Panc1 (cell line): ENCODE data around the gene SEC16A. TPM values are rescaled to one million over a fixed set of nuclear protein-coding genes. Genes with fewer than 3 reads are reported as not detected.

Experiments
- ATAC-seq: fragments of 200-7000 bp; cut with Tn5 transposase; 2 replicates; pipeline ENCODE4 v1.9.1; 2020; ENCODE audit warnings: mild to moderate bottlenecking, moderate library complexity
- BruUV-seq: library from RNA; stranded (reverse); fragments of 400-500 nt; replicated peaks from 2 replicates; lab custom pipeline; 2021; lab: Mats Ljungman, UMichigan
- CTCF ChIA-PET: fragments of 300-600 bp; sonication (Branson Sonifier 250); formaldehyde crosslinking; loops from one replicate; lab custom pipeline; 2022; ENCODE audit warnings: antibody characterized with exemption; lab: Charles Lee
- POLR2A ChIA-PET: fragments of 300-600 bp; sonication (Branson Sonifier 250); formaldehyde crosslinking; loops from one replicate; lab custom pipeline; 2022; ENCODE audit warnings: antibody characterized with exemption; lab: Charles Lee
- DNase-seq: peaks from one replicate; pipeline ENCODE4 v3.0.0-alpha.2; 2010; ENCODE audit warnings: low read depth, low spot score
- H3K27ac ChIP-seq: 2 replicates; pipeline ENCODE4 v1.5.1; 2011; ENCODE audit warnings: mild to moderate bottlenecking, low read length, inconsistent platforms
- H3K27me3 ChIP-seq: fragments of 200-500 bp; sonication (Bioruptor generic); 2 replicates; pipeline ENCODE4 v1.6.0; 2014; ENCODE audit warnings: low read length, inconsistent platforms; ENCODE audit not compliant: control insufficient read depth, insufficient read depth
- H3K36me3 ChIP-seq: fragments of 200-500 bp; sonication (Bioruptor generic); 2 replicates; pipeline ENCODE4 v1.5.1; 2014; ENCODE audit warnings: inconsistent platforms, mild to moderate bottlenecking, low read length, moderate library complexity; ENCODE audit not compliant: control insufficient read depth, insufficient read depth
- H3K4me1 ChIP-seq: 2 replicates; pipeline ENCODE4 v1.5.1; 2011; ENCODE audit warnings: inconsistent platforms, mild to moderate bottlenecking, low read length, moderate library complexity; ENCODE audit not compliant: control insufficient read depth, insufficient read depth
- H3K4me3 ChIP-seq, 2 experiments: 2 replicates each; pipeline ENCODE4 v1.5.1; 2011 to 2012; ENCODE audit warnings: low read depth in 2 of 2, low read length in 2 of 2, mild to moderate bottlenecking in 2 of 2, inconsistent platforms in 1 of 2, moderate library complexity in 1 of 2
- H3K9me3 ChIP-seq: fragments of 200-500 bp; sonication (Bioruptor generic); 2 replicates; pipeline ENCODE4 v1.5.1; 2014; ENCODE audit warnings: low read depth, mild to moderate bottlenecking, inconsistent platforms, low read length, moderate library complexity; ENCODE audit not compliant: control insufficient read depth, insufficient read depth
- CTCF ChIP-seq: fragments of 450-650 bp; IDR thresholded peaks from 2 replicates; pipeline ENCODE4 v1.5.1; 2017; ENCODE audit warnings: mild to moderate bottlenecking
- POLR2AphosphoS5 ChIP-seq: IDR thresholded peaks from 2 replicates; pipeline ENCODE4 v1.6.1; 2012; ENCODE audit warnings: mild to moderate bottlenecking, low read depth, low read length, moderate library complexity
- REST ChIP-seq, 2 experiments: IDR thresholded peaks; 2 replicates each; pipeline ENCODE4 v1.6.1; 2011 to 2012; ENCODE audit warnings: low read depth in 2 of 2, control low read depth in 1 of 2, low read length in 1 of 2, mild to moderate bottlenecking in 1 of 2, moderate library complexity in 1 of 2; ENCODE audit not compliant: insufficient read depth in 1 of 2
- SIN3A ChIP-seq: IDR thresholded peaks from 2 replicates; pipeline ENCODE4 v1.6.1; 2012; ENCODE audit warnings: low read depth, mild to moderate bottlenecking, low read length, moderate library complexity, borderline replicate concordance; ENCODE audit not compliant: insufficient read depth
- TCF7L2 ChIP-seq: IDR thresholded peaks from 2 replicates; pipeline ENCODE4 v1.6.1; 2011; ENCODE audit warnings: mild to moderate bottlenecking, low read depth, low read length, inconsistent platforms
- in situ Hi-C: cut with HindIII; loops from 2 replicates; pipeline ENCODE4 v1.10.0; 2016; ENCODE audit warnings: low sequenced_read_pairs, low pct_unique_long_range_greater_than_20kb
- intact Hi-C: fragments of 100-400 bp; cut with micrococcal nuclease; formaldehyde crosslinking; loops from one replicate; pipeline ENCODE4 v1.10.0; 2022; ENCODE audit not compliant: unreplicated experiment
- total RNA-seq: library from RNA; stranded (reverse); gene quantifications from one replicate; pipeline ENCODE4 v1.2.1, GENCODE V29; 2021; ENCODE audit not compliant: unreplicated experiment

The SEC16A gene
- total RNA-seq, 1 experiment from 2014 or later: 76.5 TPM

GRCh38 chr9:136442265-136442664, 40.6 kb downstream of the SEC16A start:
- ChIA-PET CTCF (interaction anchor here (0.5 kb wide), 1 partner anchor 187 kb away, joined by 3 read pairs; no protein-coding TSS in a partner anchor), POLR2A (interaction anchor here (0.5 kb wide), 1 partner anchor 180 kb away, joined by 3 read pairs; no protein-coding TSS in a partner anchor)
- H3K9me3 ChIP-seq: no peaks in the 10 kb centered on the region
- TF ChIP-seq TCF7L2: no peak
- TF ChIP-seq REST (IDR thresholded peaks at IDR 0.05; ENCODE audit: insufficient read depth in 1 of 2, low read depth in 2 of 2, low read length in 1 of 2): no peak
- no peak for TF ChIP-seq POLR2AphosphoS5
- no peak for TF ChIP-seq SIN3A
- no peak for TF ChIP-seq CTCF
- H3K27ac ChIP-seq: no peak overlapping the region
- no peaks in the 10 kb centered on the region for H3K27me3 ChIP-seq
- no peak overlapping the region for H3K4me3 ChIP-seq
- no TSS peak for BruUV-seq
- in situ Hi-C loops (no loop called here), intact Hi-C loops (no loop called here)
- H3K36me3 ChIP-seq: no peaks in the 10 kb centered on the region; the same call in 1 of the 2 replicates
- DNase-seq: no peak
- H3K4me1 ChIP-seq: no peaks in the 10 kb centered on the region
- ATAC-seq: no peak

- no peaks in the 10 kb centered on the region for H3K27me3 ChIP-seq
- no peaks in the 10 kb centered on the region for H3K4me1 ChIP-seq
- no peaks in the 10 kb centered on the region for H3K9me3 ChIP-seq
- H3K36me3 ChIP-seq: no peaks in the 10 kb centered on the region; the same call in 1 of the 2 replicates
- CTCF ChIA-PET: no interaction called here
- POLR2A ChIA-PET: interaction anchor here (0.5 to 0.6 kb wide), 2 partner anchors 16 to 179 kb away, joined by 3 to 7 read pairs; no protein-coding TSS in a partner anchor
- TF ChIP-seq TCF7L2 (no peak), CTCF (no peak), SIN3A (no peak), POLR2AphosphoS5 (no peak), REST (IDR thresholded peaks at IDR 0.05; ENCODE audit: insufficient read depth in 1 of 2, low read depth in 2 of 2, low read length in 1 of 2) (no peak)
- no peak overlapping the region for H3K27ac ChIP-seq
- ATAC-seq (no peak), DNase-seq (no peak)
- in situ Hi-C loops (no loop called here), intact Hi-C loops (no loop called here)
- no TSS peak for BruUV-seq
- H3K4me3 ChIP-seq: no peak overlapping the region
Observed at GRCh38 chr9:136441681-136442245, 41.1 kb downstream of the SEC16A start.
